ENCODE results near the gene ROCK1.

The ROCK1 gene

DNA sequence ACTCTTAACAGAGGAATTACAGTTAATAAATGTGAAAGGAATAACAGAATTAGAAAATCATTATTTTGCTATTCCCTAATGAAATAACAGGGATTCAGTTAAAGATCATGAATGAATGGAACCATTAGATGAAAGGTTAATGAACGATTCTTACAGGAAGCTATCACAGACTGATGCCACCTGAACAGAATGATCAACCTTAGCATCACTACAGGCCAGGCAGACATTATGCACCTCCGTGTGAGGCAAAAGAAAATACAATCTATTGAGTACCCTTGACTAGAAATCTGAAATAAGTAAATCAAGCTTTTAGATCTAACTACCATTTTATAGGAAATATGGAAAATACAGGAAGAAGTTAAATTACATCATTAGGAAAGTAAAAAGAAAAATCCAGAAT lies 10.4 kb downstream of the ROCK1 start:
- no peak for DNase-seq

GRCh38 chr18:21100678-21101077 lies 10.9 kb downstream of the ROCK1 start:
- DNase-seq = no peak

- no peak for DNase-seq
Measured at GRCh38 chr18:21100146-21100545, 11.5 kb downstream of the ROCK1 start.

GRCh38 chr18:21099442-21099841 lies 12.2 kb downstream of the ROCK1 start:
- no peak for DNase-seq

- no peak for DNase-seq
Measured at GRCh38 chr18:21096760-21097159, 14.9 kb downstream of the ROCK1 start.

GRCh38 chr18:21093133-21093532 lies 18.5 kb downstream of the ROCK1 start:
- no peak for DNase-seq

DNA sequence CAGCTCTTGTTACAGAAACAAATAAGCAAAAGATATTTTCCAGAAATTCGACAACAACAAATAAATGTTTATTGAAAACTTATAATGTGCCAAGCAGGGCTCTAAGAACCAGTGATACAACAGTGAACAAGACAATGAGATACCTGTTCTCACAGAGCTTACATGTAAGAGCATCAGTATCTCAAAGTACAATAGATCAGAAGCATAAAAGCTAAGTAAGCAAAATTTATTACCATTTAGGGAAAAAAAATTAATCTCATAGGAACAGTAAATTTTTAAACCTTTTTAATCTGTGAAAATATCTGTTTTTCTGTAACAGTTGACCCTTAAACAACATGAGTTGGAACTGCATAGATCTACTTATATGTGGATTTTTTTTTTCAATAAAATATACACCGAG lies 20.9 kb downstream of the ROCK1 start:
- no peak for DNase-seq

- no peak for DNase-seq
Measured at GRCh38 chr18:21085579-21086166, 25.9 kb downstream of the ROCK1 start.

DNA sequence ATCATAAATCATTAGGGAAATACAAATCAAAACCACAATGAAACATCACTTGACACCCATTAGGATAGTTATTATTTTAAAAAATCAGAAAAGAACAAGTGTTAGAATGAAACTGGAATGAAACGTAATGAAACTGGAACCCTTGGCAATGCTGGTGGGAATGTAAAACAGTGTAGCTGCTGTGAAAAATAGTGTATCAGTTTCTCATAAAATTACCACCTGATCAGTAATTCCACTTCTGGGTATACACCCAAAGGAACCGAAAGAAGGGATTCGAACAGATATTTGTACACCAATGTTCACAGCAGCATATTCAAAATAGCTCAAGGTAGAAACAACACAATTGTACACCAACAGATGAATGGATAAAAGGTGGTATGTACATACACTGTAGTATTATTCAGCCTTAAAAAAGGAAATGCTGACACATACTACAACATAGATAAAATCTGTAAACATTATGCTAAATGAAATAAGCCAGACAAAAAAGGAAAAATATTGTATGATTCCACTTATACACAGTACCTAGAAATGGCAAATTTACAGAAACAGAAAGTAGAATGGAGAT lies 27.0 kb downstream of the ROCK1 start:
- DNase-seq = no peak

DNA sequence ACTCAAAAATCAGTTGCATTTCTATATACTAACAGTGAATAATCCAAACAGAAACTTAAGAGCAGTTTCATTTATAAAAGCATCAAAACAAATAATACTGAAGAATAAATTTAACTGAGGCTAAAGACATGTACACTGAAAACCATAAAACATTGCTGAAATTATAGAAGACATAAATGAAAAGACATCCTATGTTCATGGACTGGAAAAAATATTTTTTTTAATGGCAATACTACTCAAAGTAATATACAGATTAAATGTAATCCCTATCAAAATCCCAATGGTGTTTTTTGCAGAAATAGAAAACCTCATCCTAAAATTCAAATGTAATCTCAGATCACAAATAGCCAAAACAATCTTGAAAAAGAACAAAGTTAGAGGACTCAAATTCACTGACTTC lies 28.6 kb downstream of the ROCK1 start:
- no peak for DNase-seq

DNA sequence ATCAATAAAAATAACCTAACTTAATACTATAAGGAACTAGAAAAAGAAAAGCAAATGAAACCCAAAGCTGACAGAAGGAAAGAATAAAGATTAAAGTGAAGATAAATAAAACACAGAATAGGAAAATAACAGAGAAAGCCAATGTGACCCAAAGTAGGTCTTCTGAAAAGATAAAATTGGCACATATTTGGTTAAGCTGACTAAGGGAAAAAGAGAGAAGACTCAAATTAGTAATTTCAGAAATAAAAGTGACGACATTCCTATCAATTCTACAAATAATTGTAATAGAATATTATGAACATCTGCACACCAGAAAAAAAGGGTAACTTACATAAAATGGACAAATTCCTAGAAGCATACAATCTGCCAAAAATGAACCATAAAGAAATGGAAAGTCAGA lies 30.2 kb downstream of the ROCK1 start:
- DNase-seq = no peak

DNA sequence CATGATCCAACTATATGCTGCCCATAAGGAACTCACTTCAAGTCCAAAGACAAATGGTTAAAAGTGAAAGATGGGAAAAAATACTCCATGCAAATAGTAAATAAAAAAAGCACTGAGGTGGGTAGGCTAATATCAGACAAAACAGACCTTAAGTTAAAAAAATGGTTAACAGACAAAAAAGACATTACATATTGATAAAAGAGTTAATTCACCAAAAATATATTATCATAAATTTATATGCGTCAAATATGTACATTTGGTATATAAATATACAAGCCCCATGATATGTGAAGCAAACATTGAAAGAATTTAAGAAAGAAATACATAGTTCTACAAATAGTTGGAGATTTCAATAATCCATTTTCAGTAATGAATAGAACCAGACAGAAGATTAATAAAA lies 31.0 kb downstream of the ROCK1 start:
- DNase-seq = no peak

DNA sequence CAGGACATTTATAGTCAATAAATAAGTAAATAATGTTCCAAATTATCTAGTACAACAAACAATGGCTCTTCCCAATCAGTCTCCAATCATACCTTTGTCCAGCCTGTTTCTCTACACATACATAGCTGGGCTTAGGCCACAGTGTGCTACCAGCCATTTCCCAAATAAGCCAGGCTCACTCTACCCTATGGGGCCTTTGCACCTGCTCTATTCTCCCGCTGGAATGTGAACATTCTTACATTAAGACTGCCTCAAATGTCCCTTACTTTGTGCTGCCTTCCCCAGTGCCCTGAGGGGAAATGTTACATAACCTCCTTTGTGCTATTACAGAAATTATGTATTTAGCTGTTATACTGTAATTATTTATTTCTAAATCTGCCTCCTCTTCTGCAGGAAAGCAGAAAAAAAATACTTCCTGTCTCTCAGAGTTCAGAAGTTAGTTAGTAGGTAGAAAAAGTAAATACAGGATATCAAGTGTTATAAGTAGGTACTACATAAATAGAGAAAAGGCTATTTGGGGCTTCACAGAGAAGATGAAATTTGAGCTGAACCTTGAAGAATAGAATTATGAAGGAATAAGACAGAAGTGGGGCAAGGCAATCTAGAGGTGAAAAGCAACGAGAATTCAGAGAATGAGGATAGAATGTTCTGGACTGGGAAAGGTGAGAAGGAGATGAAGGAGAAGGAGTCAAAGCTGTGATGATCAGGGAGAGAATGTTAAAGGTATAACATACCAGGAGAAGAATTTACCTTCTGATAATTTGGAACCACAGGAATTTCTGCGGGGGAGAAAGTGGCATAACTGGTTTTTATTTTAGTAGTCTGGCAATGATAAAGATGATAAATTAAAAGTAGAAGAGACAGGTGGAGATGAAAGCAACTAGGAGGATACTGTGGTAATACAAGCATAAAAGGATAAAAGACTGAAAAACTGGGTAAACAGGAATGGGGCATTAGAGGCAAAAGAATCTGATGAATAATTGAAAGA lies 37.0 kb downstream of the ROCK1 start:
- no peak for DNase-seq

- no peak for DNase-seq
Measured at GRCh38 chr18:21073180-21073579, 38.4 kb downstream of the ROCK1 start.

DNA sequence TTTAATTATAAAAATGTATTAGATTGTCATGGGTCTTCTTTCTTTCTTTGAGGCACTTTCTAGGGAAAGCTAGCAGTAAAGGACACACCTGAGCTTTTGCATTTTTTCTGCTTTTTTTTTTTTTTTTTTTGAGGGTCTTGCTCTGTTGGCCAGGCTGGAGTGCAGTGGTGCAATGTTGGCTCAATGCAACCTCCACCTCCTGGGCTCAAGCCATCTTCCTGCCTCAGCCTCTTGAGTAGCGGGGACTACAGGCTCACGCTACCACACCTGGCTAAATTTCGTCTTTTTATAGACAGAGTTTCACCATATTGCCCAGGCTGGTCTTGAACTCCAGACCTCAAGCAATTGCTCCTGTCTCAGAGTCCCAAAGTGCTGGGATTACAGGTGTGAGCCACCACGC lies 40.5 kb downstream of the ROCK1 start:
- no peak for DNase-seq

DNA sequence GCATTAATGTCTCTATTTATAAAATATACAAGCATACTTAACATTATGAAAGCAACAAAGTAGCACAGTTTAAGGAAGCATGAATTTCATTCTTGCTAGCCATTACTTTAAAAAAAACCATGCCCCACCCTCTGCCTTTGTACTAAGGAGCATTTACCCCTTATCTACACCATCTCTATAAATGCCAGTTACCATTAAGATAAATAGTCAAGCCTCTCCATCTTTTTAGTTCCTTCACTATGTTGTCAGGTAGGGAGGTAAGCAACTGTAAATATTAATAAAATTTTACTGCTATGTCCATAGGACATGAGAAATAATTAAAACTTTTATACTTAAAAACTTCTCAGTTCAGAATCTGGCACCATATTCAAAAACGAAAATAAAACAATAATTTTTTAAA lies 42.1 kb downstream of the ROCK1 start:
- DNase-seq = no peak

- no peak for DNase-seq
Measured at GRCh38 chr18:21064347-21064746, 47.3 kb downstream of the ROCK1 start.

DNA sequence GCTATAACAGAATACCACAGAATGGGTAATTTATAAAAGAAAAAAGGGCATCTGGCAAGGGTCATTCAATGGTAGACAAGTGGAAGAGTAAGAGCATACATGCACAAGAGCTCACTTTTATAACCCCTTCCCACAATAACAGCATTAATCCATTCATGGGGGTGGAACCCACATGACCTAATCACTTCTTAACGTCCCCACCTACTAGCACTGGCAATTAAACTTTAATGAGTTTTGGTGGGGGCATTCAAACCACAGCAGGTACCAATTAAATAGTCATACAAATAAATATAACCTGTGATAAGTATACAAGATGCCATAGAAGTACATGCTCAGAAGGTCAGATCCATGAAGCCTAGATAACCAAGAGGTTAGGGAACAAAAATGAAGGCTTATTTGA lies 48.6 kb downstream of the ROCK1 start:
- DNase-seq = no peak

DNA sequence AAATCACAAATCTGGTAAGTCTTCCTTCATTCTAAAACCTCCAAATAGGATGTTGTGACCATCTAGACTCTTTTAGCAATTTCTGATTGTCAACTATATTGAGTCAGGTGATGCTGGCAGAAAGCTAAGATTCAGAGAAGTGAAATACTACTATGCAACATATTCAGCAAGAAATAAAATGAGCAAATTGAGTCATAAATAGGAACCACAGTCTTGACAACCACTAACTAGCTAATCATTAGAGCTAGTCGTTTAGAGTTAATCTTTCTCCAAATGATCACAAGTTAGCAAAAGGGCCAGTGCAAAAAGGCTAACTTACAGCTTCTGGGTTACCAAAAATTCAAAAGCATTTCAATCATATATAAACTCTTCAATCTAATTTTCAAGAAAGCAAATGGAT lies 54.5 kb downstream of the ROCK1 start:
- no peak for DNase-seq

GRCh38 chr18:21056545-21056944 lies 55.1 kb downstream of the ROCK1 start:
- no peak for DNase-seq

GRCh38 chr18:21054252-21054821 lies 57.3 kb downstream of the ROCK1 start:
- no peak for DNase-seq

DNA sequence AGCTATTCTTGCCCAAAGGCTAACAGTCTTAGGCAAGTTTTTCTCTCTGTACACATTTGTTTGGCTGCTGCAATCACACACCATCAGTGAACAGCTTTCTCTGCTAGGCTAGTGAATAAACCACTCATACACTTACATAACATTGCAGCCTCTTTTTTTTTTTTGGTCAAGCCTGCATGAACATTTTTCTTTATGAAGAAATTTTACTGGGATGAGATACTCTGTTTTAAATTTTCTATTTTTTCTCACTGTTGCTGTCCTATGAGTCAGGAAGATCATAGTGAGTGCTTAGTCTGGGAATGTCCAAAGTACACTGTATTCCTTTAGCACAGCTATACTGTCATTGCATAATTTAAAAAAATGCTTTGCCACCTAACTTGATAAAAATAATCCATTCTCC lies 58.5 kb downstream of the ROCK1 start:
- DNase-seq = no peak

GRCh38 chr18:21052385-21052784 lies 59.2 kb downstream of the ROCK1 start:
- DNase-seq = no peak

DNA sequence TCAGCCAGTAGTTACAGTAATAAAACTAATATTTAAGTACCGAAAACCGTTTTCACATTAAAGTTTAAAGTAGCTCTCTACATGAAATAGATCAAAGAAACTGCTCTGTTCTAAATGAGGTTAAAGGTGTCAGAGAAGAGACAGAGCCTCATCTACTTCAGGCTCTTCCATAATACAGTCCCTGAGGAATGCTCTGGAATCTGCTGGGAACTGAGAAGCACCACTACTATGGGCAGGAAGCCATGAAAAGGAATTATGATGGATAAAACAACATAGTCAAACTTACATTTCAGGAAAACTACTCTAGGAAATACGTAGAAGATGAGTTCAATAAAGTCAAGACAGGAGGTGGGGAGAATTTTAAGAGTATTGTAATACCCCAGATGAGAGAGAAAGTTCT lies 60.0 kb downstream of the ROCK1 start:
- DNase-seq = no peak

Data from cerebellar nuclear complex (tissue), 1 donor.